ENCODE data around the gene DNAJA4.

Gene DNAJA4

GRCh38 chr15:78255421-78256043, 8.8 kb upstream of the DNAJA4 start:
- Histone ChIP-seq H3K36me3 (ENCODE audit: insufficient read depth, low read length) (no peaks in the 10 kb centered on the region), H3K9me2 (ENCODE audit: low read depth, low read length) (no peaks in the 10 kb centered on the region), H3K27ac (ENCODE audit: low read depth, low read length, poor library complexity, severe bottlenecking) (no peak overlapping the region), H3K9me3 (ENCODE audit: low read length) (no peaks in the 10 kb centered on the region), H3K4me2 (ENCODE audit: low read length) (no peak overlapping the region), H3K9ac (ENCODE audit: low read length) (no peak overlapping the region), H3F3A (ENCODE audit: insufficient read depth, low read length) (no peaks in the 10 kb centered on the region), H3K27me3 (ENCODE audit: insufficient read depth, low read length) (no peaks in the 10 kb centered on the region; the same call in 1 of the 2 replicates), H3K4me3 (ENCODE audit: low read depth, low read length, poor library complexity, severe bottlenecking) (no peak overlapping the region), H4K20me1 (ENCODE audit: insufficient read depth, low read length) (no peaks in the 10 kb centered on the region), H2AFZ (ENCODE audit: low read length) (no peak overlapping the region), H3K4me1 (ENCODE audit: insufficient read depth, low read length, severe bottlenecking) (no peaks in the 10 kb centered on the region), H3K79me2 (ENCODE audit: insufficient read depth, low read length) (no peaks in the 10 kb centered on the region)
- TF ChIP-seq CTCF (IDR thresholded peaks at IDR 0.05; ENCODE audit: low read length) (no peak), EZH2 (IDR thresholded peaks at IDR 0.05; ENCODE audit: borderline replicate concordance, low read length) (no peak)

- Histone ChIP-seq H3K9ac (ENCODE audit: low read length) (no peak overlapping the region), H3K36me3 (ENCODE audit: insufficient read depth, low read length) (no peaks in the 10 kb centered on the region), H3K4me1 (ENCODE audit: insufficient read depth, low read length, severe bottlenecking) (no peaks in the 10 kb centered on the region), H3K9me2 (ENCODE audit: low read depth, low read length) (no peaks in the 10 kb centered on the region), H3K27me3 (ENCODE audit: insufficient read depth, low read length) (no peaks in the 10 kb centered on the region; the same call in 1 of the 2 replicates), H3K9me3 (ENCODE audit: low read length) (no peaks in the 10 kb centered on the region), H4K20me1 (ENCODE audit: insufficient read depth, low read length) (no peaks in the 10 kb centered on the region), H2AFZ (ENCODE audit: low read length) (no peak overlapping the region), H3K79me2 (ENCODE audit: insufficient read depth, low read length) (no peaks in the 10 kb centered on the region), H3K4me3 (ENCODE audit: low read depth, low read length, poor library complexity, severe bottlenecking) (no peak overlapping the region), H3F3A (ENCODE audit: insufficient read depth, low read length) (no peaks in the 10 kb centered on the region), H3K4me2 (ENCODE audit: low read length) (no peak overlapping the region), H3K27ac (ENCODE audit: low read depth, low read length, poor library complexity, severe bottlenecking) (no peak overlapping the region)
- TF ChIP-seq CTCF (IDR thresholded peaks at IDR 0.05; ENCODE audit: low read length) (no peak), EZH2 (IDR thresholded peaks at IDR 0.05; ENCODE audit: borderline replicate concordance, low read length) (no peak)
Observed at GRCh38 chr15:78256044-78256437, 8.3 kb upstream of the DNAJA4 start.

GRCh38 chr15:78257681-78258080, 6.7 kb upstream of the DNAJA4 start:
- no peak overlapping the region for H3K4me3 ChIP-seq (ENCODE audit: low read depth, low read length, poor library complexity, severe bottlenecking)
- H3K27me3 ChIP-seq (ENCODE audit: insufficient read depth, low read length) = no peaks in the 10 kb centered on the region; the same call in 1 of the 2 replicates
- H3K36me3 ChIP-seq (ENCODE audit: insufficient read depth, low read length) = no peaks in the 10 kb centered on the region
- no peaks in the 10 kb centered on the region for H4K20me1 ChIP-seq (ENCODE audit: insufficient read depth, low read length)
- no peaks in the 10 kb centered on the region for H3F3A ChIP-seq (ENCODE audit: insufficient read depth, low read length)
- H3K27ac ChIP-seq (ENCODE audit: low read depth, low read length, poor library complexity, severe bottlenecking) = no peak overlapping the region
- no peaks in the 10 kb centered on the region for H3K79me2 ChIP-seq (ENCODE audit: insufficient read depth, low read length)
- H2AFZ ChIP-seq (ENCODE audit: low read length) = no peak overlapping the region
- H3K4me2 ChIP-seq (ENCODE audit: low read length) = no peak overlapping the region
- no peak for TF ChIP-seq CTCF (IDR thresholded peaks at IDR 0.05; ENCODE audit: low read length)
- TF ChIP-seq EZH2 (IDR thresholded peaks at IDR 0.05; ENCODE audit: borderline replicate concordance, low read length) = no peak
- H3K9ac ChIP-seq (ENCODE audit: low read length) = no peak overlapping the region
- no peaks in the 10 kb centered on the region for H3K4me1 ChIP-seq (ENCODE audit: insufficient read depth, low read length, severe bottlenecking)
- H3K9me3 ChIP-seq (ENCODE audit: low read length) = no peaks in the 10 kb centered on the region
- no peaks in the 10 kb centered on the region for H3K9me2 ChIP-seq (ENCODE audit: low read depth, low read length)

Data from OCI-LY1 (cell line).